ENCODE data around the gene MED6.

DNA sequence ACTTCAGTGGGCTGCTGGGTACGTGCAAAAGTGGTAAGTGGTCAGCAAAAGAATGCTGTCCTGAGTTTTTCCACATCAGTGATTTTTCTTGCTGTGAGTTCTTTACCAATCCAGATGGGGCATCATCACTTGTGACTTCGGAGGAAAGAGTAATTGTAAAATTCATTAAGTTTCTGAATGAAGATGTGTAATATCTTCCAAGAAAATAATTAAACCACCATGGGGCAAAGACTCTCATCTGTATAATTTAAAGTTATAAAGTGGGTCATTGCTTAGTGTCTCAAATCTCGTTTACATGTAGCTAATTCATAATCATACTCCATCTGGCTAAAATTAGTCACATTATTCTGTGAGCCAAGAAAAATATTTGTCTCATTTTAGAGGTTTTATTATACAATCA is 10.8 kb upstream of the MED6 start:
- TF ChIP-seq NR1H2 (CRISPR knock-in tag; IDR thresholded peaks at IDR 0.05; ENCODE audit: borderline replicate concordance, low read depth) (no peak), POLR2A (IDR thresholded peaks at IDR 0.05; ENCODE audit: insufficient read depth in 1 of 2, low read depth in 2 of 2, low read length in 2 of 2) (no peak), MAF1 (CRISPR knock-in tag; IDR thresholded peaks at IDR 0.05; ENCODE audit: borderline replicate concordance) (no peak), ZNF121 (CRISPR knock-in tag; IDR thresholded peaks at IDR 0.05) (no peak), CC2D1A (CRISPR knock-in tag; IDR thresholded peaks at IDR 0.05) (no peak), ZBTB26 (CRISPR knock-in tag; IDR thresholded peaks at IDR 0.05; ENCODE audit: borderline replicate concordance) (no peak), DNMT1 (CRISPR knock-in tag; IDR thresholded peaks at IDR 0.05) (no peak), FOSL1 (CRISPR knock-in tag; IDR thresholded peaks at IDR 0.05; ENCODE audit: borderline replicate concordance) (no peak), YY1 (IDR thresholded peaks at IDR 0.05; ENCODE audit: insufficient read depth, insufficient replicate concordance, low read depth, low read length) (no peak)
- TF ChIP-seq, protein P1, sequence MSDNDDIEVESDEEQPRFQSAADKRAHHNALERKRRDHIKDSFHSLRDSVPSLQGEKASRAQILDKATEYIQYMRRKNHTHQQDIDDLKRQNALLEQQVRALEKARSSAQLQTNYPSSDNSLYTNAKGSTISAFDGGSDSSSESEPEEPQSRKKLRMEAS (IDR thresholded peaks at IDR 0.05), result no peak
- TF ChIP-seq, protein P2, sequence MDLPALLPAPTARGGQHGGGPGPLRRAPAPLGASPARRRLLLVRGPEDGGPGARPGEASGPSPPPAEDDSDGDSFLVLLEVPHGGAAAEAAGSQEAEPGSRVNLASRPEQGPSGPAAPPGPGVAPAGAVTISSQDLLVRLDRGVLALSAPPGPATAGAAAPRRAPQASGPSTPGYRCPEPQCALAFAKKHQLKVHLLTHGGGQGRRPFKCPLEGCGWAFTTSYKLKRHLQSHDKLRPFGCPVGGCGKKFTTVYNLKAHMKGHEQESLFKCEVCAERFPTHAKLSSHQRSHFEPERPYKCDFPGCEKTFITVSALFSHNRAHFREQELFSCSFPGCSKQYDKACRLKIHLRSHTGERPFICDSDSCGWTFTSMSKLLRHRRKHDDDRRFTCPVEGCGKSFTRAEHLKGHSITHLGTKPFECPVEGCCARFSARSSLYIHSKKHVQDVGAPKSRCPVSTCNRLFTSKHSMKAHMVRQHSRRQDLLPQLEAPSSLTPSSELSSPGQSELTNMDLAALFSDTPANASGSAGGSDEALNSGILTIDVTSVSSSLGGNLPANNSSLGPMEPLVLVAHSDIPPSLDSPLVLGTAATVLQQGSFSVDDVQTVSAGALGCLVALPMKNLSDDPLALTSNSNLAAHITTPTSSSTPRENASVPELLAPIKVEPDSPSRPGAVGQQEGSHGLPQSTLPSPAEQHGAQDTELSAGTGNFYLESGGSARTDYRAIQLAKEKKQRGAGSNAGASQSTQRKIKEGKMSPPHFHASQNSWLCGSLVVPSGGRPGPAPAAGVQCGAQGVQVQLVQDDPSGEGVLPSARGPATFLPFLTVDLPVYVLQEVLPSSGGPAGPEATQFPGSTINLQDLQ (CRISPR knock-in tag; IDR thresholded peaks at IDR 0.05), result no peak
- TF ChIP-seq, protein P3, sequence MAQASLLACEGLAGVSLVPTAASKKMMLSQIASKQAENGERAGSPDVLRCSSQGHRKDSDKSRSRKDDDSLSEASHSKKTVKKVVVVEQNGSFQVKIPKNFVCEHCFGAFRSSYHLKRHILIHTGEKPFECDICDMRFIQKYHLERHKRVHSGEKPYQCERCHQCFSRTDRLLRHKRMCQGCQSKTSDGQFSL (CRISPR knock-in tag; IDR thresholded peaks at IDR 0.05), result no peak
- TF ChIP-seq, protein P4, sequence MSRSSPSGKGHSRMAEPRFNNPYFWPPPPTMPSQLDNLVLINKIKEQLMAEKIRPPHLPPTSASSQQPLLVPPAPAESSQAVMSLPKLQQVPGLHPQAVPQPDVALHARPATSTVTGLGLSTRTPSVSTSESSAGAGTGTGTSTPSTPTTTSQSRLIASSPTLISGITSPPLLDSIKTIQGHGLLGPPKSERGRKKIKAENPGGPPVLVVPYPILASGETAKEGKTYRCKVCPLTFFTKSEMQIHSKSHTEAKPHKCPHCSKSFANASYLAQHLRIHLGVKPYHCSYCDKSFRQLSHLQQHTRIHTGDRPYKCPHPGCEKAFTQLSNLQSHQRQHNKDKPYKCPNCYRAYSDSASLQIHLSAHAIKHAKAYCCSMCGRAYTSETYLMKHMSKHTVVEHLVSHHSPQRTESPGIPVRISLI (CRISPR knock-in tag; IDR thresholded peaks at IDR 0.05; ENCODE audit: borderline replicate concordance), result no peak
- TF ChIP-seq, protein P5, sequence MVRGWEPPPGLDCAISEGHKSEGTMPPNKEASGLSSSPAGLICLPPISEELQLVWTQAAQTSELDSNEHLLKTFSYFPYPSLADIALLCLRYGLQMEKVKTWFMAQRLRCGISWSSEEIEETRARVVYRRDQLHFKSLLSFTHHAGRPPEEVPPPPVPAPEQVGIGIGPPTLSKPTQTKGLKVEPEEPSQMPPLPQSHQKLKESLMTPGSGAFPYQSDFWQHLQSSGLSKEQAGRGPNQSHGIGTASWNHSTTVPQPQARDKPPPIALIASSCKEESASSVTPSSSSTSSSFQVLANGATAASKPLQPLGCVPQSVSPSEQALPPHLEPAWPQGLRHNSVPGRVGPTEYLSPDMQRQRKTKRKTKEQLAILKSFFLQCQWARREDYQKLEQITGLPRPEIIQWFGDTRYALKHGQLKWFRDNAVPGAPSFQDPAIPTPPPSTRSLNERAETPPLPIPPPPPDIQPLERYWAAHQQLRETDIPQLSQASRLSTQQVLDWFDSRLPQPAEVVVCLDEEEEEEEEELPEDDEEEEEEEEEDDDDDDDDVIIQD (CRISPR knock-in tag; IDR thresholded peaks at IDR 0.05; ENCODE audit: low read depth), result no peak

Measured in HepG2 (cell line).